Rectal smooth muscle tissue (tissue), 1 donor: Measurements from ENCODE around the gene DPPA2.
"Not testable (repeated sequence)": the region's sequence is repeated elsewhere in the genome, so short reads cannot be mapped to it uniquely, and the experiment has no call there.

Experiments used
- H3K27ac ChIP-seq: one replicate; pipeline ENCODE4 v1.7.0; 2013; ENCODE audit warnings: low read depth, low read length, inconsistent platforms
- H3K27me3 ChIP-seq: one replicate; pipeline ENCODE4 v1.7.0; 2013; ENCODE audit warnings: low read length; ENCODE audit not compliant: control insufficient read depth, insufficient read depth
- H3K36me3 ChIP-seq: one replicate; pipeline ENCODE4 v1.7.0; 2013; ENCODE audit warnings: low read length; ENCODE audit not compliant: control insufficient read depth, insufficient read depth
- H3K4me1 ChIP-seq: one replicate; pipeline ENCODE4 v1.7.0; 2013; ENCODE audit warnings: low read length; ENCODE audit not compliant: control insufficient read depth, insufficient read depth
- H3K4me3 ChIP-seq: one replicate; pipeline ENCODE4 v1.7.0; 2013; ENCODE audit warnings: low read length
- H3K9ac ChIP-seq: one replicate; pipeline ENCODE4 v1.7.0; 2013; ENCODE audit warnings: low read length

Gene DPPA2

GRCh38 chr3:109316162-109316730, at the start of gene DPPA2:
TSS of gene DPPA2 (minus strand) at chr3:109316517. CDS start at chr3:109314542, 1,975 bp downstream.
- Histone ChIP-seq H3K27ac (no peak within 1 kb of the TSS), H3K27me3 (no peaks in the 10 kb centered on the region), H3K4me1 (no peaks in the 10 kb centered on the region), H3K36me3 (no peaks in the 10 kb centered on the region), H3K4me3 (no peak within 1 kb of the TSS), H3K9ac (no peak within 1 kb of the TSS)

- H3K27me3 ChIP-seq = no peaks in the 10 kb centered on the region
- H3K27ac ChIP-seq = no peak overlapping the region
- no peak overlapping the region for H3K9ac ChIP-seq
- H3K36me3 ChIP-seq = no peaks in the 10 kb centered on the region
- no peak overlapping the region for H3K4me3 ChIP-seq
- no peaks in the 10 kb centered on the region for H3K4me1 ChIP-seq
Measured at GRCh38 chr3:109364088-109364487, 47.8 kb upstream of the DPPA2 start.

GRCh38 chr3:109363634-109364033, 47.3 kb upstream of the DPPA2 start:
- H3K4me1 ChIP-seq = no peaks in the 10 kb centered on the region
- H3K27me3 ChIP-seq = no peaks in the 10 kb centered on the region
- H3K4me3 ChIP-seq = no peak overlapping the region
- H3K36me3 ChIP-seq = no peaks in the 10 kb centered on the region
- H3K9ac ChIP-seq = no peak overlapping the region
- no peak overlapping the region for H3K27ac ChIP-seq

- no peak overlapping the region for H3K4me3 ChIP-seq
- H3K4me1 ChIP-seq = no peaks in the 10 kb centered on the region
- H3K27me3 ChIP-seq = no peaks in the 10 kb centered on the region
- H3K27ac ChIP-seq = no peak overlapping the region
- H3K9ac ChIP-seq = no peak overlapping the region
- no peaks in the 10 kb centered on the region for H3K36me3 ChIP-seq
Measured at GRCh38 chr3:109362823-109363222, 46.5 kb upstream of the DPPA2 start.

- H3K4me1 ChIP-seq = not testable (repeated sequence)
Measured at GRCh38 chr3:109358809-109359208, 42.5 kb upstream of the DPPA2 start.

GRCh38 chr3:109356442-109357155, 40.3 kb upstream of the DPPA2 start:
- no peaks in the 10 kb centered on the region for H3K4me1 ChIP-seq
- H3K27ac ChIP-seq = no peak overlapping the region
- no peaks in the 10 kb centered on the region for H3K36me3 ChIP-seq
- H3K9ac ChIP-seq = no peak overlapping the region
- H3K27me3 ChIP-seq = no peaks in the 10 kb centered on the region
- no peak overlapping the region for H3K4me3 ChIP-seq

More at GRCh38 chr3:109358809-109359208, 42.5 kb upstream of the DPPA2 start:
- not testable (repeated sequence) for H3K4me3 ChIP-seq, H3K27ac ChIP-seq, H3K27me3 ChIP-seq, H3K9ac ChIP-seq, H3K36me3 ChIP-seq

GRCh38 chr3:109355625-109356441, 39.5 kb upstream of the DPPA2 start:
- no peaks in the 10 kb centered on the region for H3K27me3 ChIP-seq
- no peaks in the 10 kb centered on the region for H3K36me3 ChIP-seq
- H3K4me3 ChIP-seq = no peak overlapping the region
- no peak overlapping the region for H3K9ac ChIP-seq
- no peak overlapping the region for H3K27ac ChIP-seq
- H3K4me1 ChIP-seq = no peaks in the 10 kb centered on the region

- Histone ChIP-seq H3K36me3 (no peaks in the 10 kb centered on the region), H3K27ac (no peak overlapping the region), H3K4me1 (no peaks in the 10 kb centered on the region), H3K9ac (no peak overlapping the region), H3K4me3 (no peak overlapping the region), H3K27me3 (no peaks in the 10 kb centered on the region)
Measured at GRCh38 chr3:109353057-109353456, 36.7 kb upstream of the DPPA2 start.

GRCh38 chr3:109351231-109351630, 34.9 kb upstream of the DPPA2 start:
- Histone ChIP-seq H3K27ac (no peak overlapping the region), H3K36me3 (no peaks in the 10 kb centered on the region), H3K4me3 (no peak overlapping the region), H3K4me1 (no peaks in the 10 kb centered on the region), H3K9ac (no peak overlapping the region), H3K27me3 (no peaks in the 10 kb centered on the region)

- H3K4me1 ChIP-seq = no peaks in the 10 kb centered on the region
- H3K27ac ChIP-seq = no peak overlapping the region
- no peaks in the 10 kb centered on the region for H3K36me3 ChIP-seq
- no peak overlapping the region for H3K4me3 ChIP-seq
- no peak overlapping the region for H3K9ac ChIP-seq
- no peaks in the 10 kb centered on the region for H3K27me3 ChIP-seq
Measured at GRCh38 chr3:109346770-109347295, 30.5 kb upstream of the DPPA2 start.

- H3K27me3 ChIP-seq = no peaks in the 10 kb centered on the region
- no peak overlapping the region for H3K4me3 ChIP-seq
- no peak overlapping the region for H3K9ac ChIP-seq
- H3K27ac ChIP-seq = no peak overlapping the region
- no peaks in the 10 kb centered on the region for H3K4me1 ChIP-seq
- H3K36me3 ChIP-seq = no peaks in the 10 kb centered on the region
Measured at GRCh38 chr3:109346099-109346498, 29.8 kb upstream of the DPPA2 start.
